Loucy (cell line): ENCODE data around the gene PGA3.

Source experiments
- CTCF ChIP-seq: fragments of 200-600 bp; sonication (generic); conservative IDR thresholded peaks from 2 replicates; pipeline ENCODE4 v1.5.1; 2014; ENCODE audit warnings: mild to moderate bottlenecking, antibody characterized with exemption, low read length
- EZH2phosphoT487 ChIP-seq: fragments of 200-600 bp; IDR thresholded peaks from 2 replicates; pipeline ENCODE4 v1.6.1; 2018; ENCODE audit warnings: antibody characterized with exemption, mild to moderate bottlenecking, moderate library complexity, borderline replicate concordance

- TF ChIP-seq CTCF (no peak), EZH2phosphoT487 (no peak)
These were observed 42.7 kb upstream of the PGA3 start for GRCh38 chr11:61160487-61161189.
